HK-2 (cell line): ENCODE data around the gene SERPINE2.

Experiments used
- DNase-seq: peaks from one replicate; pipeline ENCODE4 v3.0.0-alpha.2; 2018; ENCODE audit not compliant: unreplicated experiment

The SERPINE2 gene

GRCh38 chr2:224046752-224047151, 7.7 kb upstream of the SERPINE2 start:
- no peak for DNase-seq

GRCh38 chr2:224042191-224042696, 3.2 kb upstream of the SERPINE2 start:
- no peak for DNase-seq

GRCh38 chr2:224041554-224041953, 2.5 kb upstream of the SERPINE2 start:
- no peak for DNase-seq

- no peak for DNase-seq
Measured at GRCh38 chr2:224040753-224041152, 1.7 kb upstream of the SERPINE2 start.

GRCh38 chr2:224039770-224040440, 819 bp upstream of the SERPINE2 start:
- no peak for DNase-seq

- no peak for DNase-seq
Measured at GRCh38 chr2:224038830-224039079, 331 bp downstream of the SERPINE2 start.

GRCh38 chr2:224038049-224038829, 847 bp downstream of the SERPINE2 start:
- peak; percentile 65 for DNase-seq

GRCh38 chr2:224036731-224037361, 2.2 kb downstream of the SERPINE2 start:
- no peak for DNase-seq

GRCh38 chr2:224034017-224034416, 5.1 kb downstream of the SERPINE2 start:
- no peak for DNase-seq

GRCh38 chr2:224033601-224034000, 5.5 kb downstream of the SERPINE2 start:
- DNase-seq: no peak

- DNase-seq: no peak
Measured at GRCh38 chr2:224032283-224032682, 6.8 kb downstream of the SERPINE2 start.

- no peak for DNase-seq
Measured at GRCh38 chr2:224031358-224031970, 7.6 kb downstream of the SERPINE2 start.

GRCh38 chr2:224030786-224031185, 8.3 kb downstream of the SERPINE2 start:
- no peak for DNase-seq

- DNase-seq: no peak
Measured at GRCh38 chr2:224029876-224030275, 9.2 kb downstream of the SERPINE2 start.

GRCh38 chr2:224027931-224028330, 11.2 kb downstream of the SERPINE2 start:
- DNase-seq: no peak

GRCh38 chr2:224027070-224027469, 12.0 kb downstream of the SERPINE2 start:
- DNase-seq: no peak

GRCh38 chr2:224025874-224026273, 13.2 kb downstream of the SERPINE2 start:
- no peak for DNase-seq

GRCh38 chr2:224024270-224024669, 14.8 kb downstream of the SERPINE2 start:
- DNase-seq: no peak

- DNase-seq: no peak
Measured at GRCh38 chr2:224023188-224023587, 15.9 kb downstream of the SERPINE2 start.

GRCh38 chr2:224022486-224022885, 16.6 kb downstream of the SERPINE2 start:
- DNase-seq: no peak

- DNase-seq: no peak
Measured at GRCh38 chr2:224020523-224020922, 18.6 kb downstream of the SERPINE2 start.

GRCh38 chr2:224017957-224018356, 21.1 kb downstream of the SERPINE2 start:
- DNase-seq: peak; percentile 56

GRCh38 chr2:224016963-224017362, 22.1 kb downstream of the SERPINE2 start:
- DNase-seq: no peak
